Liver (tissue), 3 donors: Measurements from ENCODE around the gene CTBP1.

Source experiments
- EGR1 ChIP-seq, 2 donors: IDR thresholded peaks; 2 replicates each; pipeline ENCODE4 v1.6.1; 2016 to 2018; ENCODE audit warnings: antibody characterized with exemption in 2 of 2, low read depth in 2 of 2
- FOXA1 ChIP-seq: IDR thresholded peaks from 2 replicates; pipeline ENCODE4 v1.6.1; 2016; ENCODE audit warnings: antibody characterized with exemption
- FOXA2 ChIP-seq: IDR thresholded peaks from 2 replicates; pipeline ENCODE4 v1.6.1; 2016; ENCODE audit warnings: antibody characterized with exemption
- HNF4A ChIP-seq, 2 donors: conservative IDR thresholded peaks; 2 replicates each; pipeline ENCODE4 v1.6.1; 2016; ENCODE audit warnings: antibody characterized with exemption in 2 of 2, mild to moderate bottlenecking in 2 of 2
- JUND ChIP-seq, 2 donors: IDR thresholded peaks; 2 replicates each; pipeline ENCODE4 v1.6.1; 2016; ENCODE audit warnings: antibody characterized with exemption in 2 of 2
- NR2F2 ChIP-seq: IDR thresholded peaks from 2 replicates; pipeline ENCODE4 v1.6.1; 2016; ENCODE audit warnings: antibody characterized with exemption
- RAD21 ChIP-seq, 2 donors: IDR thresholded peaks; 2 replicates each; pipeline ENCODE4 v1.6.1; 2016; ENCODE audit warnings: antibody characterized with exemption in 2 of 2, mild to moderate bottlenecking in 2 of 2
- RXRA ChIP-seq, 2 donors: IDR thresholded peaks; 2 replicates each; pipeline ENCODE4 v1.6.1; 2017 to 2018; ENCODE audit warnings: antibody characterized with exemption in 2 of 2, mild to moderate bottlenecking in 1 of 2
- TAF1 ChIP-seq: conservative IDR thresholded peaks from 2 replicates; pipeline ENCODE4 v1.6.1; 2016; ENCODE audit warnings: antibody characterized with exemption, mild to moderate bottlenecking
- YY1 ChIP-seq: IDR thresholded peaks from 2 replicates; pipeline ENCODE4 v1.6.1; 2016; ENCODE audit warnings: antibody characterized with exemption, mild to moderate bottlenecking
- TF ChIP-seq, protein P1 (sequence below): fragments of 150-350 bp; IDR thresholded peaks from 2 replicates; pipeline ENCODE4 v1.5.1; 2017; ENCODE audit warnings: improper control_type of control experiment, low read depth, low read length; ENCODE audit not compliant: missing input control
- TF ChIP-seq, protein P2 (sequence below): IDR thresholded peaks from 2 replicates; pipeline ENCODE4 v1.6.1; 2016; ENCODE audit warnings: antibody characterized with exemption
- TF ChIP-seq, protein P3 (sequence below): IDR thresholded peaks from 2 replicates; pipeline ENCODE4 v1.6.1; 2016; ENCODE audit warnings: antibody characterized with exemption, mild to moderate bottlenecking
- donor health status: healthy.
- donor health status: healthy.

DNA sequence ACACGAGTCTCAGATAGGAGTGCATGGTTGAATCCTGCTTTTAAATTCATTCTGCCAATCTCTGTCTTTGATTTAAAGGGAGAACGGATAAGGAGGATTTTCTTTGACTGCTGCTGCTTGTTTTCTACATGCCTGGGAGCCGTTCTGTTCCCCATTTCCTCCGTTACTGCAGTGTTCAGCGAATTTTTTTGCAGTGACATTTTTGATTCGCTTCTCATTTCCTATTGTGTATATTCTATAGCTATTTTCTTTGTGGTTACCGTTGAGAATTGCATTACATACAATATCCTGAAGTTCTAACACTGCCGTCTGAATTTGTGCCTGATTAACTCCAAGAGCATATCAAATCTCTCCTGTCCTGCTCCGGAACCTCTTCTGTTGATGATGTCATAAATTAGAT lies 25.9 kb upstream of the CTBP1 start:
- TF ChIP-seq, protein P1, sequence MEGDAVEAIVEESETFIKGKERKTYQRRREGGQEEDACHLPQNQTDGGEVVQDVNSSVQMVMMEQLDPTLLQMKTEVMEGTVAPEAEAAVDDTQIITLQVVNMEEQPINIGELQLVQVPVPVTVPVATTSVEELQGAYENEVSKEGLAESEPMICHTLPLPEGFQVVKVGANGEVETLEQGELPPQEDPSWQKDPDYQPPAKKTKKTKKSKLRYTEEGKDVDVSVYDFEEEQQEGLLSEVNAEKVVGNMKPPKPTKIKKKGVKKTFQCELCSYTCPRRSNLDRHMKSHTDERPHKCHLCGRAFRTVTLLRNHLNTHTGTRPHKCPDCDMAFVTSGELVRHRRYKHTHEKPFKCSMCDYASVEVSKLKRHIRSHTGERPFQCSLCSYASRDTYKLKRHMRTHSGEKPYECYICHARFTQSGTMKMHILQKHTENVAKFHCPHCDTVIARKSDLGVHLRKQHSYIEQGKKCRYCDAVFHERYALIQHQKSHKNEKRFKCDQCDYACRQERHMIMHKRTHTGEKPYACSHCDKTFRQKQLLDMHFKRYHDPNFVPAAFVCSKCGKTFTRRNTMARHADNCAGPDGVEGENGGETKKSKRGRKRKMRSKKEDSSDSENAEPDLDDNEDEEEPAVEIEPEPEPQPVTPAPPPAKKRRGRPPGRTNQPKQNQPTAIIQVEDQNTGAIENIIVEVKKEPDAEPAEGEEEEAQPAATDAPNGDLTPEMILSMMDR = no peak
- no peak for TF ChIP-seq EGR1 (IDR thresholded peaks at IDR 0.05; ENCODE audit: low read depth in 2 of 2)
- no peak for TF ChIP-seq FOXA1
- TF ChIP-seq HNF4A (conservative IDR thresholded peaks at IDR 0.05) = no peak
- TF ChIP-seq, protein P2, sequence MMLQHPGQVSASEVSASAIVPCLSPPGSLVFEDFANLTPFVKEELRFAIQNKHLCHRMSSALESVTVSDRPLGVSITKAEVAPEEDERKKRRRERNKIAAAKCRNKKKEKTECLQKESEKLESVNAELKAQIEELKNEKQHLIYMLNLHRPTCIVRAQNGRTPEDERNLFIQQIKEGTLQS = no peak
- no peak for TF ChIP-seq FOXA2
- no peak for TF ChIP-seq RAD21 (IDR thresholded peaks at IDR 0.05)
- TF ChIP-seq RXRA (IDR thresholded peaks at IDR 0.05) = no peak
- no peak for TF ChIP-seq TAF1
- no peak for TF ChIP-seq YY1
- TF ChIP-seq, protein P3, sequence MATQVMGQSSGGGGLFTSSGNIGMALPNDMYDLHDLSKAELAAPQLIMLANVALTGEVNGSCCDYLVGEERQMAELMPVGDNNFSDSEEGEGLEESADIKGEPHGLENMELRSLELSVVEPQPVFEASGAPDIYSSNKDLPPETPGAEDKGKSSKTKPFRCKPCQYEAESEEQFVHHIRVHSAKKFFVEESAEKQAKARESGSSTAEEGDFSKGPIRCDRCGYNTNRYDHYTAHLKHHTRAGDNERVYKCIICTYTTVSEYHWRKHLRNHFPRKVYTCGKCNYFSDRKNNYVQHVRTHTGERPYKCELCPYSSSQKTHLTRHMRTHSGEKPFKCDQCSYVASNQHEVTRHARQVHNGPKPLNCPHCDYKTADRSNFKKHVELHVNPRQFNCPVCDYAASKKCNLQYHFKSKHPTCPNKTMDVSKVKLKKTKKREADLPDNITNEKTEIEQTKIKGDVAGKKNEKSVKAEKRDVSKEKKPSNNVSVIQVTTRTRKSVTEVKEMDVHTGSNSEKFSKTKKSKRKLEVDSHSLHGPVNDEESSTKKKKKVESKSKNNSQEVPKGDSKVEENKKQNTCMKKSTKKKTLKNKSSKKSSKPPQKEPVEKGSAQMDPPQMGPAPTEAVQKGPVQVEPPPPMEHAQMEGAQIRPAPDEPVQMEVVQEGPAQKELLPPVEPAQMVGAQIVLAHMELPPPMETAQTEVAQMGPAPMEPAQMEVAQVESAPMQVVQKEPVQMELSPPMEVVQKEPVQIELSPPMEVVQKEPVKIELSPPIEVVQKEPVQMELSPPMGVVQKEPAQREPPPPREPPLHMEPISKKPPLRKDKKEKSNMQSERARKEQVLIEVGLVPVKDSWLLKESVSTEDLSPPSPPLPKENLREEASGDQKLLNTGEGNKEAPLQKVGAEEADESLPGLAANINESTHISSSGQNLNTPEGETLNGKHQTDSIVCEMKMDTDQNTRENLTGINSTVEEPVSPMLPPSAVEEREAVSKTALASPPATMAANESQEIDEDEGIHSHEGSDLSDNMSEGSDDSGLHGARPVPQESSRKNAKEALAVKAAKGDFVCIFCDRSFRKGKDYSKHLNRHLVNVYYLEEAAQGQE = no peak
- TF ChIP-seq JUND (IDR thresholded peaks at IDR 0.05) = no peak
- TF ChIP-seq NR2F2 = no peak
